ENCODE data around the gene ZNF668. TPM values are rescaled to one million over a fixed set of nuclear protein-coding genes. Genes with fewer than 3 reads are reported as not detected.

Gene ZNF668
- total and polyA plus RNA-seq, 2 of the 8 experiments (the other 6 are each of a cell fraction or from before 2014, with no cell fraction given): 14.0 to 14.3 TPM

- H3K23ac ChIP-seq (ENCODE audit: insufficient read length): no peak overlapping the region
- no peak overlapping the region for H2AK5ac ChIP-seq (ENCODE audit: low read depth, low read length)
- H4K20me1 ChIP-seq (replicated peaks in 1 of 2; ENCODE audit: control insufficient read depth in 1 of 2, insufficient read depth in 2 of 2, low read length in 2 of 2): peaks cover 9 to 31% of the 10 kb centered on the region in 2 experiments
- H2BK5ac ChIP-seq (ENCODE audit: low read depth, low read length): no peak overlapping the region
- CTCF ChIA-PET (ENCODE audit: partially characterized antibody): interaction anchor here (0.6 to 2.1 kb wide), 8 partner anchors 10 to 93 kb away, joined by 3 to 14 read pairs (median 4); partner anchors contain the start of gene PRSS53
- H3K4me2 ChIP-seq (ENCODE audit: insufficient read depth in 1 of 2, low read depth in 2 of 2, low read length in 2 of 2): no peak overlapping the region
- no peak for DNase-seq (ENCODE audit: low read depth in 1 of 2, low spot score in 2 of 2)
- no peak overlapping the region for H3K18ac ChIP-seq (ENCODE audit: extremely low read depth, low read length)
- H3K9ac ChIP-seq (replicated peaks in 1 of 4; ENCODE audit: extremely low read depth in 1 of 4, low read depth in 3 of 4, low read length in 3 of 4): no peak overlapping the region
- H3K56ac ChIP-seq (replicated peaks; ENCODE audit: insufficient read length, low read depth, low read length): no peak overlapping the region
- H3K79me2 ChIP-seq (ENCODE audit: control insufficient read depth in 1 of 2, insufficient read depth in 2 of 2, low read length in 2 of 2): peaks cover 0 to 37% of the 10 kb centered on the region in 2 experiments; a peak in 2 of 4 replicates
- no peaks in the 10 kb centered on the region for H3K27me3 ChIP-seq (replicated peaks in 1 of 4; ENCODE audit: control insufficient read depth in 3 of 4, extremely low read depth in 1 of 4, insufficient read depth in 3 of 4, low read length in 3 of 4)
- no peak overlapping the region for H3K27ac ChIP-seq (ENCODE audit: low read depth, low read length)
- no peak overlapping the region for H2BK20ac ChIP-seq (ENCODE audit: low read length)
- H3K4me3 ChIP-seq (ENCODE audit: extremely low read depth in 1 of 4, insufficient read depth in 2 of 4, low read depth in 3 of 4, low read length in 4 of 4): no peak overlapping the region
- H2AFZ ChIP-seq (ENCODE audit: low read length): no peak overlapping the region
- no peak overlapping the region for H4K8ac ChIP-seq (ENCODE audit: extremely low read depth, insufficient read depth, low read length)
- POLR2A ChIA-PET (ENCODE audit: partially characterized antibody): interaction anchor here (0.5 to 4.9 kb wide), 7 partner anchors 13 to 378 kb away, joined by 3 to 26 read pairs (median 3); partner anchors contain the start of gene VKORC1
- no peak overlapping the region for H2BK12ac ChIP-seq (ENCODE audit: low read depth, low read length)
- no peaks in the 10 kb centered on the region for H3K9me3 ChIP-seq (ENCODE audit: insufficient read depth in 2 of 2, low read depth in 1 of 2, low read length in 1 of 2)
- H4K5ac ChIP-seq (ENCODE audit: insufficient read length, low read depth, low read length): no peak overlapping the region
- H2BK15ac ChIP-seq (ENCODE audit: low read length): no peak overlapping the region
- no peaks in the 10 kb centered on the region for H3K4me1 ChIP-seq (replicated peaks in 1 of 4; ENCODE audit: control insufficient read depth in 3 of 4, insufficient read depth in 4 of 4, low read length in 3 of 4)
- no peak overlapping the region for H3K4ac ChIP-seq (replicated peaks; ENCODE audit: insufficient read length, low read depth, low read length)
- no peak for FAIRE-seq
- no peak overlapping the region for H3K14ac ChIP-seq (ENCODE audit: insufficient read length)
- 90% methylated on average over 13 of the region's 13 CpGs; no CpG with 5 or more reads in 1 of the 2 experiments for WGBS, 2 experiments (ENCODE audit: extremely low coverage in 1 of 2, insufficient coverage in 1 of 2, insufficient read length in 1 of 2, insufficient replicate concordance in 2 of 2, low coverage in 1 of 2, low lambda C conversion rate in 2 of 2, missing lambda C conversion rate in 1 of 2)
- H3K36me3 ChIP-seq (ENCODE audit: control insufficient read depth in 2 of 4, insufficient read depth in 4 of 4, low read length in 3 of 4): peaks cover 5 to 50% (median 30%) of the 10 kb centered on the region in 4 experiments; a peak in 7 of 8 replicates
- 0 out of 2 replicates have a peak, but pooled peaks cover 3% of the 10 kb centered on the region for H3K23me2 ChIP-seq (ENCODE audit: low read depth, low read length)
- no peak overlapping the region for H4K91ac ChIP-seq (replicated peaks; ENCODE audit: insufficient read length, low read length)
- no peak overlapping the region for H2BK120ac ChIP-seq (replicated peaks; ENCODE audit: low read depth, low read length)
- peaks cover 4% of the 10 kb centered on the region; the same call in 1 of the 2 replicates for H3K79me1 ChIP-seq (ENCODE audit: low read depth, low read length)
- TF ChIP-seq GABPA (IDR thresholded peaks at IDR 0.05; ENCODE audit: borderline replicate concordance, insufficient read depth, low read length) (no peak), POLR2AphosphoS5 (IDR thresholded peaks at IDR 0.05; ENCODE audit: low read depth, low read length) (no peak), EGR1 (IDR thresholded peaks at IDR 0.05; ENCODE audit: borderline replicate concordance, low read depth, low read length) (no peak), TAF7 (optimal IDR thresholded peaks at IDR 0.05; ENCODE audit: borderline replicate concordance, low read depth, low read length) (no peak), ZNF274 (IDR thresholded peaks at IDR 0.05; ENCODE audit: borderline replicate concordance, extremely low read depth, low read length) (no peak), RAD21 (IDR thresholded peaks at IDR 0.05 in 1 of 2, conservative IDR thresholded peaks at IDR 0.05 in 1 of 2; ENCODE audit: low read depth in 2 of 2, low read length in 2 of 2) (peak in 1 of 2 experiments; percentile 15; a peak in 1 of 4 replicates), JUN (IDR thresholded peaks at IDR 0.05; ENCODE audit: low read depth, low read length) (no peak), KDM1A (IDR thresholded peaks at IDR 0.05; ENCODE audit: borderline replicate concordance, low read length) (no peak), EZH2 (IDR thresholded peaks at IDR 0.05; ENCODE audit: low read depth, low read length, severe bottlenecking) (no peak), POU5F1 (IDR thresholded peaks at IDR 0.05; ENCODE audit: low read depth, low read length) (no peak)
Observed at GRCh38 chr16:31079342-31079944, 5.4 kb upstream of the ZNF668 start.
